ENCODE measurements around the gene MIOS. TPM values are rescaled to one million over a fixed set of nuclear protein-coding genes. Genes with fewer than 3 reads are reported as not detected.

MIOS gene
- total and polyA plus RNA-seq, 2 of the 4 experiments (the other 2 are of a cell fraction) = 10.6 to 32.4 TPM

DNA sequence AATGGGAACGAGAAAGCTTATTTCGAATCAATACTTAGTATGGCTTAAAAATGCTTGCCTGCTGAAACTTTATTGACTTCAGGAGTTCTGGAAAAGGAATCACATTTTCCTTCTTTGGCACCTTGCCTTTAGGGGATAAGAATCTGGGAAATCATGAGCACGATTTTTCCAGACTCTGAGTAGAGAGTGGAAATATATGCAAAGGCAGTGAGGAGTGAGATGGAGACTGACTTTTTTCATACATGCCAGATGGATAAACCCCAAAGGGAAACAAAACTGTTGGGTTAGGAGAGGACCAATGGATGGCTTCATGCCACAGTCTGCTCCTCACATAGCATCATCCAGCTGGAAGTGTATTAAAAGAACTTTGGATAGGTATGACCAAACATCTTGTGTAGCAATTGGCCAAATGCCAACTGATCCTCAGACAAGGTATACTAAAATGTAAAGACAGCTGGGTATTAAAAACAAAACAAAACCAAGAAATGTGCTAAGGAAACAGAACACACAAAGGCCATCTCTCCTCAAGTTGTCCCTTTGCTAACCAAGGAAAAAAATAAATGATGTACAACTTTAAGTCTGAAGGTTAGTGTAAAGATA is 32.8 kb upstream of the MIOS start:
- ATAC-seq (ENCODE audit: low read depth) (no peak), DNase-seq (no peak)
- TF ChIP-seq RFX5 (IDR thresholded peaks at IDR 0.05; ENCODE audit: low read depth, low read length) = no peak
- no peak for TF ChIP-seq FOS (IDR thresholded peaks at IDR 0.05; ENCODE audit: low read depth, low read length)
- no peak for TF ChIP-seq MAFK (IDR thresholded peaks at IDR 0.05; ENCODE audit: low read depth, low read length)
- TF ChIP-seq MXI1 (IDR thresholded peaks at IDR 0.05; ENCODE audit: borderline replicate concordance, low read depth, low read length) = no peak
- TF ChIP-seq CEBPB (IDR thresholded peaks at IDR 0.05; ENCODE audit: low read depth, low read length) = no peak
- TF ChIP-seq NFE2L2 (IDR thresholded peaks at IDR 0.05; ENCODE audit: low read depth, low read length) = no peak
- TF ChIP-seq, protein P1, sequence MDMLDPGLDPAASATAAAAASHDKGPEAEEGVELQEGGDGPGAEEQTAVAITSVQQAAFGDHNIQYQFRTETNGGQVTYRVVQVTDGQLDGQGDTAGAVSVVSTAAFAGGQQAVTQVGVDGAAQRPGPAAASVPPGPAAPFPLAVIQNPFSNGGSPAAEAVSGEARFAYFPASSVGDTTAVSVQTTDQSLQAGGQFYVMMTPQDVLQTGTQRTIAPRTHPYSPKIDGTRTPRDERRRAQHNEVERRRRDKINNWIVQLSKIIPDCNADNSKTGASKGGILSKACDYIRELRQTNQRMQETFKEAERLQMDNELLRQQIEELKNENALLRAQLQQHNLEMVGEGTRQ (IDR thresholded peaks at IDR 0.05; ENCODE audit: low read depth, low read length) = no peak
- no peak for TF ChIP-seq CHD1 (IDR thresholded peaks at IDR 0.05; ENCODE audit: low read depth, low read length)
- TF ChIP-seq SMC3 (IDR thresholded peaks at IDR 0.05; ENCODE audit: low read depth, low read length) = no peak
- no peak for TF ChIP-seq BHLHE40 (IDR thresholded peaks at IDR 0.05; ENCODE audit: low read depth, low read length)
- Histone ChIP-seq H3K79me1 (ENCODE audit: low read depth in 1 of 2, low read length in 2 of 2) (no peaks in the 10 kb centered on the region), H2AFZ (replicated peaks; ENCODE audit: low read length, poor library complexity) (no peak overlapping the region), H4K91ac (ENCODE audit: insufficient read depth, low read depth, low read length) (no peak overlapping the region), H3K4me1 (ENCODE audit: control insufficient read depth, insufficient read depth, low read length) (no peaks in the 10 kb centered on the region), H3K9ac (ENCODE audit: low read depth, low read length) (no peak overlapping the region), H3K4ac (ENCODE audit: low read depth, low read length) (no peak overlapping the region), H3K9me1 (ENCODE audit: insufficient read depth, low read length) (no peaks in the 10 kb centered on the region), H2AK9ac (replicated peaks; ENCODE audit: low read depth, low read length, poor library complexity) (no peak overlapping the region), H3K27ac (ENCODE audit: insufficient read depth, low read length) (no peak overlapping the region), H4K8ac (ENCODE audit: low read depth in 2 of 2, low read length in 2 of 2) (no peak overlapping the region), H3K14ac (replicated peaks; ENCODE audit: low read depth, low read length) (no peak overlapping the region), H3K23ac (ENCODE audit: low read depth, low read length) (no peak overlapping the region), H4K5ac (ENCODE audit: low read depth, low read length) (no peak overlapping the region), H3K56ac (ENCODE audit: extremely low read depth, insufficient read depth, low read length) (no peak overlapping the region), H3K27me3 (ENCODE audit: control insufficient read depth, insufficient read depth, low read length) (no peaks in the 10 kb centered on the region), H3K4me2 (ENCODE audit: low read depth, low read length) (no peak overlapping the region), H3K36me3 (ENCODE audit: control insufficient read depth, insufficient read depth, low read length) (no peaks in the 10 kb centered on the region), H2BK120ac (ENCODE audit: low read depth, low read length) (no peak overlapping the region), H2AK5ac (ENCODE audit: low read depth, low read length) (no peak overlapping the region), H4K20me1 (ENCODE audit: insufficient read depth, low read length) (no peaks in the 10 kb centered on the region), H3K4me3 (ENCODE audit: insufficient read depth, low read depth, low read length) (no peak overlapping the region), H2BK15ac (ENCODE audit: low read depth, low read length) (no peak overlapping the region), H2BK20ac (ENCODE audit: low read depth, low read length) (no peak overlapping the region), H2BK5ac (ENCODE audit: low read depth, low read length, poor library complexity, severe bottlenecking) (no peak overlapping the region), H3K18ac (ENCODE audit: low read depth, low read length) (no peak overlapping the region), H3K9me3 (ENCODE audit: control insufficient read depth, insufficient read depth, low read length) (no peaks in the 10 kb centered on the region)
- ChIA-PET POLR2A (ENCODE audit: unreplicated experiment) (no interaction called here), CTCF (interaction anchor here (0.6 to 1.7 kb wide), 2 partner anchors 33 to 109 kb away, joined by 4 to 5 read pairs; partner anchors contain the start of gene MIOS)
- in situ Hi-C loops (cut with MboI; ENCODE audit: low sequenced_read_pairs) (no loop called here), dilution Hi-C loops (cut with HindIII; ENCODE audit: low sequenced_read_pairs, unreplicated experiment) (no loop called here), intact Hi-C loops (cut with micrococcal nuclease) (no loop called here)
- BruUV-seq (replicated peaks) = no TSS peak
- 80% methylated on average over 1 of the region's 3 CpGs; no CpG with 5 or more reads in 1 of the 2 experiments for WGBS, 2 experiments (ENCODE audit: extremely low coverage in 2 of 2, insufficient read length in 1 of 2)
